ENCODE results near the gene RALGAPA2.
"Not testable (repeated sequence)": the region's sequence is repeated elsewhere in the genome, so short reads cannot be mapped to it uniquely, and the experiment has no call there.

The RALGAPA2 gene

DNA sequence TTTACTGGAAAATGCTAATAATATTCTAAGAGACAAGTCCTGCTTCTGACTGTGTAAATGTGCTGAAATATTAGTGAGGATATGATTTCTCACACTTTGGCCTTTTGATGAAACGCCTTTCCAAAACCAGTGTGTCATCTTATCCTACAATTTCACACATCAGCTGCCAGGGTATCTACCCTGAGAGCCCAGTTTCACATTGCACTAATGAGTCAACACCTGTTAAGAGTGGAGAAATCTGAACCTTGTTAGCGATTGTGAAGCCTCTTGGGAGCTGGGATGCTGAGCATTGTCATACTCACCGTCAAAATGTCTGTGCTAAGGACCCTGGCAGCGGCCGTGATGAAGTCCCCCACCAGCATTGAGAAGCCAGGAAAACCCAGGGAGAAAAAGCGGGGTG is 166.0 kb downstream of the RALGAPA2 start:
- Histone ChIP-seq H3K4me1 (ENCODE audit: insufficient read depth, low read length, poor library complexity, severe bottlenecking) (peaks cover 23% of the 10 kb centered on the region), H3K9me3 (ENCODE audit: insufficient read depth, low read depth, low read length) (no peaks in the 10 kb centered on the region), H3K27me3 (ENCODE audit: insufficient read depth, low read length, poor library complexity, severe bottlenecking) (no peaks in the 10 kb centered on the region), H3K4me3 (ENCODE audit: low read length, poor library complexity, severe bottlenecking) (no peak overlapping the region), H3F3A (ENCODE audit: low read depth) (no peaks in the 10 kb centered on the region), H3K9ac (ENCODE audit: low read depth, low read length, poor library complexity, severe bottlenecking) (no peak overlapping the region), H3K4me2 (ENCODE audit: low read depth, low read length, poor library complexity, severe bottlenecking) (no peak overlapping the region), H3K9me2 (replicated peaks; ENCODE audit: low read depth, low read length) (no peaks in the 10 kb centered on the region), H4K20me1 (ENCODE audit: insufficient read depth, low read length, poor library complexity, severe bottlenecking) (no peaks in the 10 kb centered on the region), H2AFZ (ENCODE audit: low read length) (no peak overlapping the region), H3K36me3 (ENCODE audit: insufficient read depth, low read length) (no peaks in the 10 kb centered on the region), H3K79me2 (ENCODE audit: insufficient read depth, low read length) (no peaks in the 10 kb centered on the region)
- no peak for TF ChIP-seq EZH2phosphoT487 (IDR thresholded peaks at IDR 0.05; ENCODE audit: borderline replicate concordance)
- TF ChIP-seq, protein P1, sequence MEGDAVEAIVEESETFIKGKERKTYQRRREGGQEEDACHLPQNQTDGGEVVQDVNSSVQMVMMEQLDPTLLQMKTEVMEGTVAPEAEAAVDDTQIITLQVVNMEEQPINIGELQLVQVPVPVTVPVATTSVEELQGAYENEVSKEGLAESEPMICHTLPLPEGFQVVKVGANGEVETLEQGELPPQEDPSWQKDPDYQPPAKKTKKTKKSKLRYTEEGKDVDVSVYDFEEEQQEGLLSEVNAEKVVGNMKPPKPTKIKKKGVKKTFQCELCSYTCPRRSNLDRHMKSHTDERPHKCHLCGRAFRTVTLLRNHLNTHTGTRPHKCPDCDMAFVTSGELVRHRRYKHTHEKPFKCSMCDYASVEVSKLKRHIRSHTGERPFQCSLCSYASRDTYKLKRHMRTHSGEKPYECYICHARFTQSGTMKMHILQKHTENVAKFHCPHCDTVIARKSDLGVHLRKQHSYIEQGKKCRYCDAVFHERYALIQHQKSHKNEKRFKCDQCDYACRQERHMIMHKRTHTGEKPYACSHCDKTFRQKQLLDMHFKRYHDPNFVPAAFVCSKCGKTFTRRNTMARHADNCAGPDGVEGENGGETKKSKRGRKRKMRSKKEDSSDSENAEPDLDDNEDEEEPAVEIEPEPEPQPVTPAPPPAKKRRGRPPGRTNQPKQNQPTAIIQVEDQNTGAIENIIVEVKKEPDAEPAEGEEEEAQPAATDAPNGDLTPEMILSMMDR (conservative IDR thresholded peaks at IDR 0.05; ENCODE audit: low read length) = no peak

DNA sequence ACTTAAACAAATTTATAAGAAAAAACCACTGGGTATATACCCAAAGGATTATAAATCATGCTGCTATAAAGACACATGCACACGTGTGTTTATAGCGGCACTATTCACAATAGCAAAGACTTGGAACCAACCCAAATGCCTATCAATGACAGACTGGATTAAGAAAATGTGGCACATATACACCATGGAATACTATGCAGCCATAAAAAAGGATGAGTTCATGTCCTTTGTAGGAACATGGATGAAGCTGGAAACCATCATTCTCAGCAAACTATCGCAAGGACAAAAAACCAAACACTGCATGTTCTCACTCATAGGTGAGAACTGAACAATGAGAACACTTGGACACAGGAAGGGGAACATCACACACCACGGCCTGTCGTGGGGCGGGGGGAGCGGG is 169.1 kb downstream of the RALGAPA2 start:
- H3K36me3 ChIP-seq (ENCODE audit: insufficient read depth, low read length); H3K27me3 ChIP-seq (ENCODE audit: insufficient read depth, low read length, poor library complexity, severe bottlenecking); H4K20me1 ChIP-seq (ENCODE audit: insufficient read depth, low read length, poor library complexity, severe bottlenecking); H3K4me2 ChIP-seq (ENCODE audit: low read depth, low read length, poor library complexity, severe bottlenecking); H3K4me3 ChIP-seq (ENCODE audit: low read length, poor library complexity, severe bottlenecking); H3K9me3 ChIP-seq (ENCODE audit: insufficient read depth, low read depth, low read length); H3K9ac ChIP-seq (ENCODE audit: low read depth, low read length, poor library complexity, severe bottlenecking); H3K9me2 ChIP-seq (replicated peaks; ENCODE audit: low read depth, low read length); H3K79me2 ChIP-seq (ENCODE audit: insufficient read depth, low read length); H2AFZ ChIP-seq (ENCODE audit: low read length); H3F3A ChIP-seq (ENCODE audit: low read depth): not testable (repeated sequence)
- H3K4me1 ChIP-seq (ENCODE audit: insufficient read depth, low read length, poor library complexity, severe bottlenecking) = peaks cover 17% of the 10 kb centered on the region

DNA sequence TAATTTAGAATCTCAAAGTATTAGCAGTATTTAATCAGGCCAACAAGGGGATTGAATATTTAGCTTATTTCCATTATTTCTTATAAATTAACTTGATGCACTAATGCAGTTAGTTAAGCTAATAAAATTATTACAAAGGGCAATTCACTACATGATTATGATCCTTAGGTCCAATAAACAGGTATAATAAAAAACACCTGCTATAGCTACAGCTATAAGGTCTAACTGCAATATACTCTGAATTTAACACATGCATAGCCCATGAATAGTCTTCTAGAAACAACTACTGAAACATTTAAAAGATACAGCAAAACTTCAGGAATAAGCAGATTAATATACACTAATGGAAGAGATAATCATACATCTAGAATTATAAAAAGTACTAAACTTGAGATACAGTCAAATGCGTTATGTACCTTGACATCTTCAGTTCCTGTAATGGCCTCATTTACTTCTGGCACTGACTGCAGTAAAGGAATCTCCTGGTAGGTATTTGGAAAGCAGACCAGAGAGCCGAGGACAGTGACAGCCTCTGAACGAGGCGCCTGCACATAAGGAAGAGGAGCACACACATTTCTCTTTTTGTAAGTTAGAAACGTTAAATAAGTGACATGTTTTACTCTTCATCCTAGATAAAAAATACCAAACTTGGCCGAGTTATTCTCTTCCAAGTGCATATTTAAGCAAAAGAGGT is 176.1 kb downstream of the RALGAPA2 start:
- Histone ChIP-seq H3F3A (ENCODE audit: low read depth) (no peaks in the 10 kb centered on the region), H4K20me1 (ENCODE audit: insufficient read depth, low read length, poor library complexity, severe bottlenecking) (no peaks in the 10 kb centered on the region), H3K79me2 (ENCODE audit: insufficient read depth, low read length) (no peaks in the 10 kb centered on the region), H3K9ac (ENCODE audit: low read depth, low read length, poor library complexity, severe bottlenecking) (no peak overlapping the region), H3K4me2 (ENCODE audit: low read depth, low read length, poor library complexity, severe bottlenecking) (no peak overlapping the region), H3K4me1 (ENCODE audit: insufficient read depth, low read length, poor library complexity, severe bottlenecking) (no peaks in the 10 kb centered on the region), H3K9me3 (ENCODE audit: insufficient read depth, low read depth, low read length) (no peaks in the 10 kb centered on the region), H3K36me3 (ENCODE audit: insufficient read depth, low read length) (no peaks in the 10 kb centered on the region), H3K9me2 (replicated peaks; ENCODE audit: low read depth, low read length) (no peaks in the 10 kb centered on the region), H3K27me3 (ENCODE audit: insufficient read depth, low read length, poor library complexity, severe bottlenecking) (no peaks in the 10 kb centered on the region), H2AFZ (ENCODE audit: low read length) (no peak overlapping the region), H3K4me3 (ENCODE audit: low read length, poor library complexity, severe bottlenecking) (no peak overlapping the region)
- TF ChIP-seq, protein P1 (conservative IDR thresholded peaks at IDR 0.05; ENCODE audit: low read length) = no peak
- no peak for TF ChIP-seq EZH2phosphoT487 (IDR thresholded peaks at IDR 0.05; ENCODE audit: borderline replicate concordance)

DNA sequence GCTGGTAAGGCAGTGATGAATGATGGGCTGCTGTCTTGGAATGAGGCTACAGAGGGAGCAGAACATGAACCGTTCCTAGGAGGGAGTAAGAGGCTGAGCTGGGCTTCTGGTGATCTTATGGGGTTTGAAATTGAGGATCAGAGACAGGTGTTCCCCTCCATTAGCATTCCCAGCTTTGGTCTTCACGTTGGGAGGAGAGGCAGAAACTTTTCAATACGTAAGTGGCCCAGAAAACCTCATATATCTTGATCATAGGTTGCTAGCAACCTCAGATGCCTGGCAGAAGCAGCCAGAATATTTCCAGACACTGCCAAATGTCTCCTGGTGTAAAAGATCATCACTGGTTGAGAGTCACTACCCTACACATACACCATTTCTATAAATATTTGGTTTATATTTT is 177.4 kb downstream of the RALGAPA2 start:
- no peak overlapping the region for H2AFZ ChIP-seq (ENCODE audit: low read length)
- no peaks in the 10 kb centered on the region for H3K4me1 ChIP-seq (ENCODE audit: insufficient read depth, low read length, poor library complexity, severe bottlenecking)
- no peaks in the 10 kb centered on the region for H3K9me3 ChIP-seq (ENCODE audit: insufficient read depth, low read depth, low read length)
- no peaks in the 10 kb centered on the region for H4K20me1 ChIP-seq (ENCODE audit: insufficient read depth, low read length, poor library complexity, severe bottlenecking)
- TF ChIP-seq, protein P1 (conservative IDR thresholded peaks at IDR 0.05; ENCODE audit: low read length) = no peak
- TF ChIP-seq EZH2phosphoT487 (IDR thresholded peaks at IDR 0.05; ENCODE audit: borderline replicate concordance) = no peak
- H3K27me3 ChIP-seq (ENCODE audit: insufficient read depth, low read length, poor library complexity, severe bottlenecking) = no peaks in the 10 kb centered on the region
- H3K4me3 ChIP-seq (ENCODE audit: low read length, poor library complexity, severe bottlenecking) = no peak overlapping the region
- H3F3A ChIP-seq (ENCODE audit: low read depth) = no peaks in the 10 kb centered on the region
- H3K79me2 ChIP-seq (ENCODE audit: insufficient read depth, low read length) = no peaks in the 10 kb centered on the region
- H3K4me2 ChIP-seq (ENCODE audit: low read depth, low read length, poor library complexity, severe bottlenecking) = no peak overlapping the region
- H3K9me2 ChIP-seq (replicated peaks; ENCODE audit: low read depth, low read length) = no peaks in the 10 kb centered on the region
- no peak overlapping the region for H3K9ac ChIP-seq (ENCODE audit: low read depth, low read length, poor library complexity, severe bottlenecking)
- peaks cover 8% of the 10 kb centered on the region; the same call in 1 of the 2 replicates for H3K36me3 ChIP-seq (ENCODE audit: insufficient read depth, low read length)
